GM13976 (cell line): ENCODE data around the gene FAM120A.

Experiments used
- DNase-seq: peaks from one replicate; pipeline ENCODE4 v3.0.0; 2012; ENCODE audit warnings: low spot score
- CTCF ChIP-seq: IDR thresholded peaks from 2 replicates; pipeline ENCODE4 v1.5.1; 2012; ENCODE audit warnings: borderline replicate concordance, mild to moderate bottlenecking; ENCODE audit not compliant: insufficient read depth; ENCODE audit errors: extremely low read depth, missing control alignments, control extremely low read depth
- in situ Hi-C: fragments of 300-500 bp; cut with MboI; formaldehyde crosslinking; loops from one replicate; pipeline ENCODE4 v1.12.0; 2022; ENCODE audit warnings: low sequenced_read_pairs, mixed read lengths, inconsistent platforms; ENCODE audit not compliant: unreplicated experiment

Gene FAM120A

GRCh38 chr9:93612052-93612795, 160.7 kb downstream of the FAM120A start:
- TF ChIP-seq CTCF: no peak
- in situ Hi-C loops: no loop called here
- no peak for DNase-seq

GRCh38 chr9:93612796-93613154, 161.3 kb downstream of the FAM120A start:
- TF ChIP-seq CTCF: no peak
- no peak for DNase-seq
- in situ Hi-C loops: no loop called here

- in situ Hi-C loops: no loop called here
- DNase-seq: no peak
- TF ChIP-seq CTCF: no peak
These were observed 161.7 kb downstream of the FAM120A start for GRCh38 chr9:93613174-93613573.

- no peak for DNase-seq
- in situ Hi-C loops: no loop called here
- TF ChIP-seq CTCF: no peak
These were observed 162.3 kb downstream of the FAM120A start for GRCh38 chr9:93613791-93614190.

GRCh38 chr9:93614830-93615468, 163.5 kb downstream of the FAM120A start:
- in situ Hi-C loops: no loop called here
- no peak for TF ChIP-seq CTCF

More at GRCh38 chr9:93614830-93615468, 163.5 kb downstream of the FAM120A start:
- no peak for DNase-seq
